HL-60/S4 (cell line): ENCODE data around the gene MOGAT1.

Experiments used
- in situ Hi-C: fragments of 300-500 bp; cut with MboI; formaldehyde crosslinking; loops from 2 replicates; pipeline ENCODE4 v1.14.3; 2022; ENCODE audit warnings: low sequenced_read_pairs

MOGAT1 gene

GRCh38 chr2:222670191-222671038 is 1.0 kb upstream of the MOGAT1 start:
- in situ Hi-C loops = no loop called here

GRCh38 chr2:222672068-222672401 is 577 bp downstream of the MOGAT1 start:
- in situ Hi-C loops = no loop called here

GRCh38 chr2:222673273-222673672 is 1.8 kb downstream of the MOGAT1 start:
- in situ Hi-C loops = no loop called here

GRCh38 chr2:222673883-222674282 is 2.4 kb downstream of the MOGAT1 start:
- in situ Hi-C loops = no loop called here

- in situ Hi-C loops = no loop called here
Measured at GRCh38 chr2:222677981-222678380, 6.5 kb downstream of the MOGAT1 start.

GRCh38 chr2:222683805-222684204 is 12.3 kb downstream of the MOGAT1 start:
- in situ Hi-C loops = no loop called here

GRCh38 chr2:222686086-222686750 is 14.8 kb downstream of the MOGAT1 start:
- in situ Hi-C loops = no loop called here

GRCh38 chr2:222688917-222689316 is 17.5 kb downstream of the MOGAT1 start:
- in situ Hi-C loops = no loop called here

GRCh38 chr2:222689322-222689721 is 17.9 kb downstream of the MOGAT1 start:
- in situ Hi-C loops = no loop called here

GRCh38 chr2:222690564-222691200 is 19.2 kb downstream of the MOGAT1 start:
- in situ Hi-C loops = loop anchor here (10.0 kb wide), 1 partner anchor 214 kb away; no protein-coding TSS in a partner anchor

- in situ Hi-C loops = loop anchor here (10.0 kb wide), 1 partner anchor 211 kb away; no protein-coding TSS in a partner anchor
Measured at GRCh38 chr2:222693413-222693812, 22.0 kb downstream of the MOGAT1 start.

- in situ Hi-C loops = loop anchor here (10.0 kb wide), 1 partner anchor 211 kb away; no protein-coding TSS in a partner anchor
Measured at GRCh38 chr2:222693837-222694236, 22.4 kb downstream of the MOGAT1 start.

GRCh38 chr2:222698276-222698675 is 26.8 kb downstream of the MOGAT1 start:
- in situ Hi-C loops = loop anchor here (10.0 kb wide), 1 partner anchor 207 kb away; no protein-coding TSS in a partner anchor

GRCh38 chr2:222701233-222701632 is 29.8 kb downstream of the MOGAT1 start:
- in situ Hi-C loops = no loop called here

GRCh38 chr2:222701721-222702131 is 30.3 kb downstream of the MOGAT1 start:
- in situ Hi-C loops = no loop called here

- in situ Hi-C loops = no loop called here
Measured at GRCh38 chr2:222703091-222703490, 31.6 kb downstream of the MOGAT1 start.

GRCh38 chr2:222703886-222704285 is 32.4 kb downstream of the MOGAT1 start:
- in situ Hi-C loops = no loop called here

GRCh38 chr2:222706616-222707015 is 35.2 kb downstream of the MOGAT1 start:
- in situ Hi-C loops = no loop called here

GRCh38 chr2:222707102-222707688 is 35.7 kb downstream of the MOGAT1 start:
- in situ Hi-C loops = no loop called here

GRCh38 chr2:222707689-222708273 is 36.3 kb downstream of the MOGAT1 start:
- in situ Hi-C loops = no loop called here

- in situ Hi-C loops = no loop called here
Measured at GRCh38 chr2:222708274-222708710, 36.8 kb downstream of the MOGAT1 start.
